Activated T-helper 2 cell treated with anti-CD3 and anti-CD28 coated beads, Interferon-gamma antibody, Interleukin-2, Interleukin-4, amounts not matched to agents 10 μg/mL and 5 μg/mL and 100 μg/mL, durations not matched to agents 14 hours and 24 hours and 36 hours (primary cell): Measurements from ENCODE around the gene TMEM178A. TPM values are rescaled to one million over a fixed set of nuclear protein-coding genes. Genes with fewer than 3 reads are reported as not detected.

Experiments used
- DNase-seq: peaks from one replicate; pipeline ENCODE4 v3.0.0; 2021; ENCODE audit warnings: low spot score
- H3K27ac Mint-ChIP-seq: one replicate; pipeline ENCODE4 v1.8.0; 2021; ENCODE audit warnings: mixed read lengths
- H3K27me3 Mint-ChIP-seq: one replicate; pipeline ENCODE4 v1.8.0; 2021; ENCODE audit warnings: low read depth, mixed read lengths
- H3K36me3 Mint-ChIP-seq: one replicate; pipeline ENCODE4 v1.8.0; 2021; ENCODE audit warnings: low read depth, mixed read lengths
- H3K4me1 Mint-ChIP-seq: one replicate; pipeline ENCODE4 v1.8.0; 2021; ENCODE audit warnings: low read depth, mixed read lengths
- H3K4me3 Mint-ChIP-seq: one replicate; pipeline ENCODE4 v1.8.0; 2021; ENCODE audit warnings: low read depth, mild to moderate bottlenecking, moderate library complexity, mixed read lengths
- H3K9me3 Mint-ChIP-seq: one replicate; pipeline ENCODE4 v1.8.0; 2021; ENCODE audit warnings: mixed read lengths
- intact Hi-C: fragments of 100-400 bp; cut with micrococcal nuclease; formaldehyde crosslinking; loops from one replicate; pipeline ENCODE4 v1.15.1; 2023
- total RNA-seq: library from RNA; stranded (reverse); gene quantifications from 2 replicates; pipeline ENCODE4 v1.2.3, GENCODE V29; 2022

Gene TMEM178A
- total RNA-seq, 1 donor from 2014 or later, result 0.23 TPM

- intact Hi-C loops, result loop anchor here (2.0 kb wide), 1 partner anchor 352 kb away; no protein-coding TSS in a partner anchor
- Mint-ChIP-seq H3K36me3 (peaks cover 7% of the 10 kb centered on the region), H3K9me3 (no peaks in the 10 kb centered on the region), H3K4me1 (peaks cover 6% of the 10 kb centered on the region), H3K27me3 (no peaks in the 10 kb centered on the region), H3K27ac (no peak overlapping the region), H3K4me3 (no peak overlapping the region)
- no peak for DNase-seq
Observed at GRCh38 chr2:39728941-39729351, 63.2 kb downstream of the TMEM178A start.

- DNase-seq, result no peak
- no peak overlapping the region for H3K4me3 Mint-ChIP-seq
- H3K27me3 Mint-ChIP-seq, result no peaks in the 10 kb centered on the region
- H3K36me3 Mint-ChIP-seq, result peaks cover 20% of the 10 kb centered on the region
- no peaks in the 10 kb centered on the region for H3K9me3 Mint-ChIP-seq
- no peak overlapping the region for H3K27ac Mint-ChIP-seq
- intact Hi-C loops, result loop anchor here (5.0 kb wide), 1 partner anchor 218 kb away; no protein-coding TSS in a partner anchor
- peaks cover 9% of the 10 kb centered on the region for H3K4me1 Mint-ChIP-seq
Observed at GRCh38 chr2:39730276-39730675, 64.6 kb downstream of the TMEM178A start.

- Mint-ChIP-seq H3K4me3 (no peak overlapping the region), H3K27me3 (no peaks in the 10 kb centered on the region), H3K27ac (no peak overlapping the region), H3K9me3 (no peaks in the 10 kb centered on the region), H3K4me1 (peaks cover 14% of the 10 kb centered on the region), H3K36me3 (peaks cover 26% of the 10 kb centered on the region)
- intact Hi-C loops, result loop anchor here (5.0 kb wide), 1 partner anchor 218 kb away; no protein-coding TSS in a partner anchor
- no peak for DNase-seq
Observed at GRCh38 chr2:39730685-39731302, 65.1 kb downstream of the TMEM178A start.

GRCh38 chr2:39731546-39731945 lies 65.8 kb downstream of the TMEM178A start:
- intact Hi-C loops, result loop anchor here (5.0 kb wide), 1 partner anchor 219 kb away; no protein-coding TSS in a partner anchor

GRCh38 chr2:39732482-39732881 lies 66.8 kb downstream of the TMEM178A start:
- no peak for DNase-seq
- H3K9me3 Mint-ChIP-seq, result no peaks in the 10 kb centered on the region
- intact Hi-C loops, result loop anchor here (5.0 kb wide), 1 partner anchor 220 kb away; no protein-coding TSS in a partner anchor
- peaks cover 37% of the 10 kb centered on the region for H3K36me3 Mint-ChIP-seq
- H3K4me1 Mint-ChIP-seq, result peaks cover 15% of the 10 kb centered on the region
- H3K27ac Mint-ChIP-seq, result no peak overlapping the region
- no peak overlapping the region for H3K4me3 Mint-ChIP-seq
- H3K27me3 Mint-ChIP-seq, result no peaks in the 10 kb centered on the region

More at GRCh38 chr2:39731546-39731945, 65.8 kb downstream of the TMEM178A start:
- peaks cover 12% of the 10 kb centered on the region for H3K4me1 Mint-ChIP-seq
- H3K27me3 Mint-ChIP-seq, result no peaks in the 10 kb centered on the region
- peaks cover 32% of the 10 kb centered on the region for H3K36me3 Mint-ChIP-seq
- no peak overlapping the region for H3K27ac Mint-ChIP-seq
- H3K9me3 Mint-ChIP-seq, result no peaks in the 10 kb centered on the region
- H3K4me3 Mint-ChIP-seq, result no peak overlapping the region
- no peak for DNase-seq

- H3K4me1 Mint-ChIP-seq, result peaks cover 20% of the 10 kb centered on the region
- H3K27ac Mint-ChIP-seq, result no peak overlapping the region
- H3K4me3 Mint-ChIP-seq, result no peak overlapping the region
- DNase-seq, result no peak
- H3K9me3 Mint-ChIP-seq, result no peaks in the 10 kb centered on the region
- H3K27me3 Mint-ChIP-seq, result no peaks in the 10 kb centered on the region
- H3K36me3 Mint-ChIP-seq, result peaks cover 44% of the 10 kb centered on the region
- intact Hi-C loops, result loop anchor here (5.0 kb wide), 1 partner anchor 221 kb away; no protein-coding TSS in a partner anchor
Observed at GRCh38 chr2:39733070-39733674, 67.5 kb downstream of the TMEM178A start.

- H3K27ac Mint-ChIP-seq, result no peak overlapping the region
- intact Hi-C loops, result loop anchor here (5.0 kb wide), 1 partner anchor 222 kb away; no protein-coding TSS in a partner anchor
Observed at GRCh38 chr2:39734445-39734844, 68.7 kb downstream of the TMEM178A start.

GRCh38 chr2:39735648-39736047 lies 69.9 kb downstream of the TMEM178A start:
- Mint-ChIP-seq H3K4me3 (no peak overlapping the region), H3K9me3 (no peaks in the 10 kb centered on the region)
- intact Hi-C loops, result no loop called here

More at GRCh38 chr2:39734445-39734844, 68.7 kb downstream of the TMEM178A start:
- DNase-seq, result no peak
- Mint-ChIP-seq H3K36me3 (peaks cover 50% of the 10 kb centered on the region), H3K4me1 (peaks cover 21% of the 10 kb centered on the region), H3K27me3 (no peaks in the 10 kb centered on the region), H3K9me3 (no peaks in the 10 kb centered on the region), H3K4me3 (no peak overlapping the region)

GRCh38 chr2:39736640-39737039 lies 70.9 kb downstream of the TMEM178A start:
- Mint-ChIP-seq H3K36me3 (peaks cover 62% of the 10 kb centered on the region), H3K27me3 (no peaks in the 10 kb centered on the region), H3K4me3 (no peak overlapping the region), H3K4me1 (peaks cover 23% of the 10 kb centered on the region), H3K27ac (no peak overlapping the region), H3K9me3 (no peaks in the 10 kb centered on the region)
- intact Hi-C loops, result no loop called here
- DNase-seq, result no peak

More at GRCh38 chr2:39735648-39736047, 69.9 kb downstream of the TMEM178A start:
- DNase-seq, result no peak
- peaks cover 23% of the 10 kb centered on the region for H3K4me1 Mint-ChIP-seq
- no peaks in the 10 kb centered on the region for H3K27me3 Mint-ChIP-seq
- H3K36me3 Mint-ChIP-seq, result peaks cover 55% of the 10 kb centered on the region
- H3K27ac Mint-ChIP-seq, result no peak overlapping the region

GRCh38 chr2:39737661-39738060 lies 71.9 kb downstream of the TMEM178A start:
- H3K27ac Mint-ChIP-seq, result peak overlapping the region; percentile 23
- H3K27me3 Mint-ChIP-seq, result no peaks in the 10 kb centered on the region
- no peak overlapping the region for H3K4me3 Mint-ChIP-seq
- intact Hi-C loops, result no loop called here
- H3K9me3 Mint-ChIP-seq, result no peaks in the 10 kb centered on the region
- H3K4me1 Mint-ChIP-seq, result peaks cover 23% of the 10 kb centered on the region
- no peak for DNase-seq
- peaks cover 71% of the 10 kb centered on the region for H3K36me3 Mint-ChIP-seq

- Mint-ChIP-seq H3K27ac (no peak overlapping the region), H3K36me3 (peaks cover 77% of the 10 kb centered on the region), H3K9me3 (no peaks in the 10 kb centered on the region), H3K4me1 (peaks cover 25% of the 10 kb centered on the region), H3K4me3 (no peak overlapping the region), H3K27me3 (no peaks in the 10 kb centered on the region)
- DNase-seq, result no peak
- intact Hi-C loops, result no loop called here
Observed at GRCh38 chr2:39738936-39739335, 73.2 kb downstream of the TMEM178A start.

- Mint-ChIP-seq H3K4me3 (no peak overlapping the region), H3K36me3 (peaks cover 72% of the 10 kb centered on the region), H3K27me3 (no peaks in the 10 kb centered on the region), H3K27ac (peak overlapping the region; percentile 4), H3K9me3 (no peaks in the 10 kb centered on the region), H3K4me1 (peaks cover 25% of the 10 kb centered on the region)
- no peak for DNase-seq
- intact Hi-C loops, result no loop called here
Observed at GRCh38 chr2:39739386-39739785, 73.7 kb downstream of the TMEM178A start.

GRCh38 chr2:39741871-39742270 lies 76.2 kb downstream of the TMEM178A start:
- no peak for DNase-seq
- Mint-ChIP-seq H3K4me3 (no peak overlapping the region), H3K36me3 (peaks cover 74% of the 10 kb centered on the region), H3K27me3 (no peaks in the 10 kb centered on the region), H3K27ac (no peak overlapping the region), H3K9me3 (no peaks in the 10 kb centered on the region), H3K4me1 (peaks cover 17% of the 10 kb centered on the region)
- intact Hi-C loops, result no loop called here
